ENCODE results near the gene MYOM1.

The MYOM1 gene

DNA sequence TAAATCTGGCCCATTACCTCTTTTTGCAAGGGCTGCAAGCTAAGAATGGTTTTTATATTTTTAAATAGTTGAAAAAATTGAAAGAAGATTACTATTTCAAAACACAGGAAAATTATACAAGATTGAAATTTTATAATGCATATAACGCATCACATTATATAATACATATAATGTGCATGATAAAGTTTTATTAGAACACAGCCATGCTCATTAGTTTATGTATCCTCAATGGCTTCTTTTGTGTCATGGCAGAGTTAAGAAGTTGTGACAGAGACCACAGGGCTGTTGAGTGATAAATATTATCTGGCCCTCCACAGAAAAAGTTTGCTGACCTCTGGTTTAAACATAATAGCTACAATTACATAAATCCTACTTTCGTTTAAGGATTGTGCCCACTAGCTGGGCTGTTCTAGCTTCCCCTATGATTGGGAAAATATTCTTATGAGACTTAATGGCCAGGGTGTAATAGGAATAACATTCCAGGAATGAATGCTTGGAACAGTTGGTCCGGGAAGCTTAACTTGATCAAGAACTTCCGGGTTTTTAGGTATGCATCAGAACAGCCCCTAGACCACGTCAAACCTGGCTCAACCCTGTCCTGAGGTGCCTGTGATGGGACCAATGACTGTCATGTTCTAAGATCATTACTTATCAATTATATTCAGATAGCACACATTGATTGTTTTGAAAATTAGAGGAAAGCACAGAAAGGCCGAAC is 108.1 kb downstream of the MYOM1 start:
- no peak for DNase-seq

DNA sequence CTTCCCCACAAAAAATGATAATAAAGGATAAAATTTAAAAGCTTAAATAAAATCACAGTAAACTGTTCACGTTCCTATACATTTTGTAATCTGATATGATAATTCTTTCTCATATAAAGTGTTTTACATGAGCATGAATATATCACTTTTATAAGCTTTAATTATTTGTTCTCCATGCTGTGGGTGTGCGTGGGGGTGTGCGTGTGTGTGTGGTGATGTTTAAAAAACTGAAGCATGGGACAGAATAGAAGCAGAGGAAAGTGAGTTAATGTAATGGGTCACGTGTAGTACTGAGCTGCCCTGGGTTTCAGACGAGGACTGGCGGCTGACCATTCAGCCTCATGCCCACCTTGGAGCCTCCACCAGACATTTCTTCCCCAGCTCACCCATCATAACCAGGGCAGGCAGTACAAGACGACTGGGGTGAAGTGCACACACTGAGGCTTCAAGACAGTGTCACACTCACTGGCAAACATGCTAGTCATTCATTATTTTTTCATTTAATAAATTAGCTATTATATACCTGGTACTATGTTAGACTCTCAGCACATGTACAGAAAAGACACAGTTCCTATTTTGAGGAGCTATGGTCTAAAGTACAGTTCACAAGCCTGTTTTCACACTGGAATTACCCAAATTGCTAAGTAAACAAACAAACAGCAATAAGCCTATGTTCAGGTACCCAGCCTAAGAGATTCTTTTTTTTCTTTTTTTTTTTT is 109.6 kb downstream of the MYOM1 start:
- no peak for DNase-seq

DNA sequence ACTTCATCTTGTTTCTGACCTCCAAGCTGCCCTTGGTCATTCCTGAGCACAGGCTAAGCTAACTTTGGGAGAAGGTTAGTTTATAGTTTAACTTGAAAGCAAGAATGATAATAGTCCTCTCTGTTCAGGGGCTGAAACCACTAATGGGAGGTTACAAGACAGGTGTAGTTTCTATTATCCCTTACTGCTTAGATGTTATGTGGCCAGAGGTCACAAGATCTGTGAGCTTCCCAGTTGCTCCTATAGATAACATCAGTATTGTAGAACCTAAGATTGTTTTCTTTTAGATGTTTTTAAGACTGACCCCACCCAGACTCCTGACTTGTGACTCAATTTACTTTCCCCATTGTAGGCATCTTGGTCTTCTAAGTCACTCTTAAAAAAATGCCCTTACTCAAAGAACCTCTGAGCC is 112.0 kb downstream of the MYOM1 start:
- no peak for DNase-seq

DNA sequence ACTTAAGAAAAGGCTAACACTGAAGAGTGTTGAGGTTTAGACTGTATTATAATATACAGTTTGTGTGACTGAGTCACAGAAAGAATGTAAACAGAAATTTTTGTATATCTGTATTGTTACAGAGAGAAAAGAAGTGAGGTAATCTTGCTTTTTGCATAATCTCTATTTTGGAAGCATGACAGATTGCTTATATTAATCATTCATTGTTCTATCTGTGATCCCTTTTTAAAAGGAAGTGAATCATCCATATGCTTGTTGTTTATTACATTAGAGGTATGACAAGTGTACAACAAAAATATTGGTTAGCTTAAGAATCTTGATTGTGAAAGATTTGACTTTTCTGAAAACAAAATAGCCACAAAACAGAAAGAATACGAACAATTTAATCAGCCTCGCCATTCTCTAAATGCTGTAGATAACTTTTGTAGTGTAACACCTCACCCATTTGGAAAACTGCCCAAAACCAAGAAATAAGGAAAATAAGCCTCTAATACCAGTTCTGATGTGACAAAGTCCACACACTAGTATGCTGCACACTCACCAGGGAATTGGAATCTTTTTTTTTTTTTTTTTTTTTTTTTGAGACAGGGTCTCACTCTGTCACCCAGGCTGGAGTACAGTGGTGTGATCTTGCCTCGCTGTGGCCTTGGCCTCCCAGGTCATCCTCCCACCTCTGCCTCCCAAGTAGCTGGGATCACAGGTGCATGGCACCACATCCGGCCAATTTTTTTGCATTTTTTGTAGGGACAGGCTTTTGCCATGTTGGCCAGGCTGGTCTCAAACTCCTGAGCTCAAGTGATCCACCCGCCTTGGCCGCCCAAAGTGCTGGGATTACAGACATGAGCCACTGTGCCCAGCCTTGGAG is 115.3 kb downstream of the MYOM1 start:
- DNase-seq = no peak

- DNase-seq = no peak
Observed at GRCh38 chr18:3103576-3103975, 116.2 kb downstream of the MYOM1 start.

- no peak for DNase-seq
Observed at GRCh38 chr18:3102983-3103382, 116.8 kb downstream of the MYOM1 start.

GRCh38 chr18:3100498-3101132 is 119.2 kb downstream of the MYOM1 start:
- DNase-seq = no peak

- DNase-seq = no peak
Observed at GRCh38 chr18:3099327-3099726, 120.4 kb downstream of the MYOM1 start.

DNA sequence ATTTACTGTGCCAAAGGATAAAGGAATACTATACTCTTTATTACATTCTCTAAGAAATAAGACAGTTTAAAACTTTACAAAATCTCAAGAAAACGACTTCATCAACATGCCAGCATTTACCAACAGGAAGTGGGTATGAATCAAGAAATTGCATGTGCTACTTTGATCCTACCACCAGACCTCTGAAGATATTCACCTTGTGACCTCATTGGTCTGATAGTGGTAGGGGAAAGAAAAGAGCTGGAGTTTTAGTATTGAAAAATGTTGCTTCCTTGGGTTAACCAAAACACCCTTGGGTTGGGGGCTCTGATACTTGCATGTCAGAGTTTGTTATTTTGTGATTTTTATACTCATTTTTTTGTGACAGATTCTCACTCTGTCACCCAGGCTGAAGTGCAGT is 122.7 kb downstream of the MYOM1 start:
- DNase-seq = no peak

DNA sequence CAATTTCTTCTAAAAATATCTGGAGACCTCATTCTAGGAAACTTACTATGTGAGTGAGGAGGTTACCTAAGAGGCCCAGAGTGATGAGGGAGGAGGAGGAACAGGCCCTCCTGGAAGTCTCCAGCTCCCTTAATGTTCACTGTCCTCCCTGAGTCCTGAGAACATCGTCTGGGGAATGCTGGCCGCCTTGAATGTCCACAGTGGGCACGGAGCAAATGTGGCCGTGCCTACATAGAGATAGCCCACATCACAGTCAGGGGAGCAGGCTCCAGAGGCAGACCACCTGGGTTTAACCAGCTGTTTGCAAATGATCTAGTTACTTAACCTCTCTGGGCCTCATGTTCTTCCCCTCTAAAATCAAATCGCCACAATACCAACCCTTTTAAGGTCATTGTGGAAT is 123.8 kb downstream of the MYOM1 start:
- no peak for DNase-seq

- DNase-seq = no peak
Observed at GRCh38 chr18:3094338-3094684, 125.5 kb downstream of the MYOM1 start.

DNA sequence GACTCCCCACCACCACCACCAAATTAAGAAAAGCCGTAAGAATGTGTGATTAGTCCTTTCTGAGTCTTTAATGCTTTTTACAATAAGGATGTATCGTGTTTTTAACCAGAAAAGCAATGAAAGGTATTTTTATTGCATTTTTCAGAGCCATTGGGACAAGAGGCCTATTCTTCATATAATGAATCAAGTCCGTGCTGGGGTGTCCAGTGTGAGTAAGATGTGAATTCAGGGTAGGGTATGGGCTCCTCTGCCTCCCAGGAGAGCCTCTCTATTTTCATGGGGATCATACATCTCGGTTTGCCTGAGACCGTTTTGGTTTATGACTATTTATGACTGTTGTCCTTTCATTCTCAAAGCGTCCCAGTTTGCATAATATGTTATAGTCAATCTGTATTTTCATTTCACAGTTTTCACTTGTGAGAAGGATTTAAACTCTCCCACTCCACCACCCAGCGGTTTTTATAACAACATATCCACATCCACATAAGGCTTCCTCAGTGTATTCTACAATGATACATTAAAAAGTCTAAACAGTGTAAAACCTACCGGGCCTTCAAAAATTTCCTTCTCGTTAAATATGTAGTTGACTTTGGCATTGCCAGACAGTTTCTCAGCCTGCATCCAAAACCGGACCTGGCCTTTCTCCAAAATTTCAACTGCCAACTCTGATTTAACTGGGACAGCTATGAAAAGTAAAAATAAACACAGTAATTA is 126.0 kb downstream of the MYOM1 start:
- DNase-seq = no peak

DNA sequence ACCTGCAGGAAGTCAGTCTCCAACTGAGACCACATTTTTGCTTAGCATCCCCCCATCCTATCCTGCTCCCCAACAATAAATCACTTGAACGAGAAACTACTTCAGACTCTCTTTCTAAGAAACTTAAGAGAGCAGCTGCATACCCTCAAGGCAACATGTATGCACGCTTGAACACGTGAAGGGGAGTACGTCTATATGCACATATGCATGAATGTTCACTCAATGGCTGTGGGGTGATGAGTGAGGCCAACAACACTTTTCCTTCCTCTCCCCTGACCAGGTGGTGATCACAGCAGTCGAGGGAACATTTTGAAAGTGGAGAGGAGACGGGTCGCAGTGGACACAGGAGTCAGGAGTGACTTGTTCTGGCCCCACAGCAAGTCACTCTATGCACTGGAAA is 127.0 kb downstream of the MYOM1 start:
- DNase-seq = no peak

GRCh38 chr18:3089579-3089978 is 130.2 kb downstream of the MYOM1 start:
- no peak for DNase-seq

DNA sequence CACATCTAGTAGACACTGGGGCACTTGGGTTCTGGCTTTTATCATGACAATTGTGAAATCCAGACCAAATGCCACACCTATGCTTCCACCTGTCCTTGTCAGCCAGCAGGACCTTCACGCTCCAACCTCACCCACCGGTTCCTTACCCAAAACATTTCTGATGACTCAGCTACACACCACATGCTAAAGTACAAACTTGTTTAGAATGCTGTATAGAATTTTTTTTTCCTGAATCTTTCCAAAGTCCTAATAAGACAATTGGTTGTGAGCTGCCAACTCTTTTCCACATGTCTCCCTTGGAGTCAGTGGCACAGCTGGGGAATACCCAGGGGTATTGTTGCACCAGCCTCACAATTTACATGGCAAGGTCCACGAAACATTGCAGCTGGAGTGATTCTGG is 131.3 kb downstream of the MYOM1 start:
- no peak for DNase-seq

GRCh38 chr18:3086871-3087270 is 132.9 kb downstream of the MYOM1 start:
- no peak for DNase-seq

DNA sequence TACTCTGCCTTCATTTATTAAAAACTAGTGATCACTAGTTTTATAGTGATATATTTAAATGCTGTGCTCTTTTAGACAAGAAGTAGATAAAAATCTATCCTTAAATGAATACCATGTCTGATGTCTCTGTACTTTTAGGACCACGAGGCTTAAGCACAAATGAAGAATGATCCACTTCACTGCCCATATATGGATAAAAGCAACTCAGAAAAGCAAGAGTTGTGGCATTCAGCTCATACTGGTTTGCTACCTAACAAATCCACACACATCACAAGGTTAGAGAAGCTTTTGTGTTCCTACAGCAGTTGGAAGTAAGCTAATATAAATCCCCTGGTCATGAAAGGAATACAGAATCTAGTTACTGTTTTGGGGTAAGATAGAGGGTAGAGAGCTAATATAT is 134.2 kb downstream of the MYOM1 start:
- no peak for DNase-seq

DNA sequence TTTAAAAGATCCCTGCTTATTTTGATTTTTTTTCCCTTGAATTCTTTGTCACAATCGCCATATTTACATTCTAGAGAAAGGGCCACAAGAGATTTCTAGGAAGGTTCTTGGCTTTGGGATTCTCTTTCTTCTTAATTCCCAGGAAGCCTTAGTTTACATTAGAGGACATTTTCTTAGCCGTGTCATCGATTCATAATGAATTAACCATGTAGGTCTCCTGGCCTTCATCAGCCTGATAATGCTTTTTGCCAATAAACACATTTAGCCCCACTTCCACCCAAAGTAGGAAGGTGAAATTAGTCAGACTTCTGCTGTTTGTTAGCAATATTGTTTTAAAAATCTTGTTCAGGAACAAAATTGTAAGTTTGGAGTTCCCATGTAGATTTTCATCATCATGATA is 135.6 kb downstream of the MYOM1 start:
- DNase-seq = no peak

- DNase-seq = no peak
Observed at GRCh38 chr18:3083766-3084165, 136.0 kb downstream of the MYOM1 start.

DNA sequence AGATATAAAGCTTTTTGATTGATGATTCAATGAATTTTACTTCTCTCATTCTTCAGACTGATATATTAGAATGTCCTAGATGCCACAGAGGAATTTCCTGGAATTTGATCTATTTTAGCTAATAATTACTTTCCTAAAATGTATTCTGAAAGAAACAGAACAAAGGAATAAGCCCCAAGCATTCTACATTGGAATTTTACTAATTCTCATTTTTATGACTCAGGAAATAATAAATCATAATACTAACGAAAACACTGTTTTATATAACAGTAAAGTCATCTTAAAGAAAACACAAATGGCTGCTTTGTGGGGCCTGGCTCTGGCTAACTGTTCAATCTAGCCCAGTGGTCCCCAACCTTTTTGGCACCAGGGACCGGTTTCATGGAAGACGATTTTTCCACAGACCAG is 138.2 kb downstream of the MYOM1 start:
- DNase-seq = no peak

DNA sequence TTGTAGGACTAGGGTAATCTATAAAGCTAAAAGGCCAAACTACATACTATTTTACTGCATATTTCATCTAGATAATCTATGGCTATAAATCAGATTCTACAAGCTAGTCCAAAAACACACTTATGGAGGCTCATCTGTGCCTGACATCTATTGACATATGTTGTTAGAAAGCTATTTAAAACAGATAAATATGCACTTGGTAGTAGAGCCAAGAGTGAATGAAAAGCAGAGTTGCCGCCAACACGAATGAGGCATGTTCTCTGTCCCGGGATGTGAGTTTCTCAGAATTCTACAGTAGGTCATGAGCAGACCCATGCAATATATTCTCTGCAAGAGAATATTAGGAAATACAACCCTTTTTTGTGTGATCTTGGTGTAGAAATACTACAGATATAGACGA is 140.1 kb downstream of the MYOM1 start:
- no peak for DNase-seq

- DNase-seq = no peak
Observed at GRCh38 chr18:3075491-3075890, 144.3 kb downstream of the MYOM1 start.

- DNase-seq = no peak
Observed at GRCh38 chr18:3074087-3074486, 145.7 kb downstream of the MYOM1 start.
